COLO668 (cell line): ENCODE measurements around the gene PRPF4.
"Not testable (repeated sequence)": the region's sequence is repeated elsewhere in the genome, so short reads cannot be mapped to it uniquely, and the experiment has no call there.

ENCODE experiments used
- DNase-seq: peaks from one replicate; lab custom pipeline; 2025; ENCODE audit not compliant: unreplicated experiment; lab: John Stamatoyannopoulos, UW

PRPF4 gene

GRCh38 chr9:113275157-113276131 is at the start of gene PRPF4, which contains the start of gene CDC26:
Gene PRPF4, plus strand, starts transcription at chr9:113275658. Its CDS starts 86 bp downstream, at chr9:113275744.
Gene CDC26, minus strand, starts transcription at chr9:113275572. Its CDS starts 3,065 bp downstream, at chr9:113272507.
- DNase-seq: peak; percentile 98

GRCh38 chr9:113227436-113227835 is 48.0 kb upstream of the PRPF4 start:
- DNase-seq: no peak

- no peak for DNase-seq
Observed at GRCh38 chr9:113228130-113228665, 47.3 kb upstream of the PRPF4 start.

- no peak for DNase-seq
Observed at GRCh38 chr9:113231701-113232100, 43.8 kb upstream of the PRPF4 start.

- DNase-seq: not testable (repeated sequence)
Observed at GRCh38 chr9:113235701-113236255, 39.7 kb upstream of the PRPF4 start.

GRCh38 chr9:113237026-113237425 is 38.4 kb upstream of the PRPF4 start:
- DNase-seq: no peak

GRCh38 chr9:113238202-113238858 is 37.1 kb upstream of the PRPF4 start:
- no peak for DNase-seq

GRCh38 chr9:113238859-113239232 is 36.6 kb upstream of the PRPF4 start:
- DNase-seq: no peak

GRCh38 chr9:113241161-113241560 is 34.3 kb upstream of the PRPF4 start:
- DNase-seq: no peak

GRCh38 chr9:113244556-113244955 is 30.9 kb upstream of the PRPF4 start:
- no peak for DNase-seq

- DNase-seq: no peak
Observed at GRCh38 chr9:113245894-113246293, 29.6 kb upstream of the PRPF4 start.

GRCh38 chr9:113246928-113247327 is 28.5 kb upstream of the PRPF4 start:
- no peak for DNase-seq

- DNase-seq: no peak
Observed at GRCh38 chr9:113247640-113248039, 27.8 kb upstream of the PRPF4 start.

GRCh38 chr9:113249661-113250060 is 25.8 kb upstream of the PRPF4 start:
- DNase-seq: not testable (repeated sequence)

- DNase-seq: no peak
Observed at GRCh38 chr9:113250807-113251206, 24.7 kb upstream of the PRPF4 start.

- DNase-seq: no peak
Observed at GRCh38 chr9:113254991-113255390, 20.5 kb upstream of the PRPF4 start.

GRCh38 chr9:113255438-113255837 is 20.0 kb upstream of the PRPF4 start:
- DNase-seq: no peak

- DNase-seq: no peak
Observed at GRCh38 chr9:113257863-113258262, 17.6 kb upstream of the PRPF4 start.

GRCh38 chr9:113258282-113258681 is 17.2 kb upstream of the PRPF4 start:
- no peak for DNase-seq

GRCh38 chr9:113261917-113262671 is 13.4 kb upstream of the PRPF4 start:
- no peak for DNase-seq

GRCh38 chr9:113266174-113266573 is 9.3 kb upstream of the PRPF4 start:
- DNase-seq: no peak
